Hepatocyte (in vitro differentiated cells): ENCODE results near the gene TLR10. TPM values are rescaled to one million over a fixed set of nuclear protein-coding genes. Genes with fewer than 3 reads are reported as not detected.

ENCODE experiments used
- DNase-seq: peaks from one replicate; pipeline ENCODE4 v3.0.0-alpha.2; 2016; ENCODE audit warnings: low spot score
- H2AFZ ChIP-seq: fragments of 200-600 bp; sonication (generic); 2 replicates; pipeline ENCODE4 v1.6.0; 2016; ENCODE audit warnings: antibody characterized with exemption, mild to moderate bottlenecking
- H3K27ac ChIP-seq: fragments of 200-600 bp; sonication (generic); 2 replicates; pipeline ENCODE4 v1.5.1; 2016; ENCODE audit warnings: mild to moderate bottlenecking
- H3K27me3 ChIP-seq: fragments of 200-600 bp; sonication (generic); 2 replicates; pipeline ENCODE4 v1.6.1; 2016
- H3K36me3 ChIP-seq: fragments of 200-600 bp; sonication (generic); replicated peaks from 2 replicates; pipeline ENCODE4 v1.5.1; 2016; ENCODE audit warnings: low read depth; ENCODE audit not compliant: insufficient read depth
- H3K4me1 ChIP-seq: fragments of 200-600 bp; sonication (generic); 2 replicates; pipeline ENCODE4 v1.5.1; 2016; ENCODE audit warnings: mild to moderate bottlenecking, moderate library complexity; ENCODE audit not compliant: insufficient read depth
- H3K4me2 ChIP-seq: fragments of 200-600 bp; sonication (generic); 2 replicates; pipeline ENCODE4 v1.6.0; 2016
- H3K4me3 ChIP-seq: fragments of 200-600 bp; sonication (generic); 2 replicates; pipeline ENCODE4 v1.5.1; 2016; ENCODE audit warnings: mild to moderate bottlenecking
- H3K79me2 ChIP-seq: fragments of 200-600 bp; sonication (generic); 2 replicates; pipeline ENCODE4 v1.6.0; 2017; ENCODE audit warnings: mild to moderate bottlenecking
- H3K9me2 ChIP-seq: fragments of 200-600 bp; sonication (generic); replicated peaks from 2 replicates; pipeline ENCODE4 v1.6.0; 2017; ENCODE audit warnings: mild to moderate bottlenecking; ENCODE audit not compliant: insufficient read depth
- H3K9me3 ChIP-seq: fragments of 200-600 bp; sonication (generic); 2 replicates; pipeline ENCODE4 v1.5.1; 2016; ENCODE audit warnings: low read depth, mild to moderate bottlenecking
- H4K20me1 ChIP-seq: fragments of 200-600 bp; sonication (generic); 2 replicates; pipeline ENCODE4 v1.6.0; 2016; ENCODE audit warnings: mild to moderate bottlenecking; ENCODE audit not compliant: insufficient read depth, poor library complexity, severe bottlenecking
- EZH2 ChIP-seq: fragments of 200-600 bp; sonication (generic); IDR thresholded peaks from 2 replicates; pipeline ENCODE4 v1.6.1; 2016; ENCODE audit warnings: antibody characterized with exemption, mild to moderate bottlenecking, borderline replicate concordance
- EZH2phosphoT487 ChIP-seq: fragments of 200-600 bp; sonication (generic); IDR thresholded peaks from one replicate; pipeline ENCODE4 v1.6.1; 2018; ENCODE audit warnings: antibody characterized with exemption, mild to moderate bottlenecking, low read depth, moderate library complexity; ENCODE audit not compliant: unreplicated experiment, severe bottlenecking
- WGBS: methylation state at CpG from one replicate; pipeline ENCODE4 v1.1.6; 2016; ENCODE audit warnings: low lambda C conversion rate; ENCODE audit errors: missing lambda C conversion rate; 5-methylcytosine and 5-hydroxymethylcytosine counted together
- polyA plus RNA-seq: library from polyadenylated mRNA; unstranded; fragments of >200 nt; fragmentation: Nextera tagmentation; extraction: Ambion mirVana; gene quantifications from 2 replicates; pipeline ENCODE4 v1.2.1, GENCODE V29; 2016
- total RNA-seq: library from RNA; depleted of rRNA; stranded (reverse); fragments of >200 nt; gene quantifications from 2 replicates; pipeline ENCODE4 v1.2.3, GENCODE V29; 2014
- TF ChIP-seq, protein P1 (sequence below): fragments of 200-600 bp; sonication (generic); IDR thresholded peaks from 2 replicates; pipeline ENCODE4 v1.5.1; 2016; ENCODE audit warnings: antibody characterized with exemption, mild to moderate bottlenecking; ENCODE audit not compliant: poor library complexity

Gene TLR10
- total and polyA plus RNA-seq, 2 experiments from 2014 or later = not detected

- TF ChIP-seq EZH2 (no peak), EZH2phosphoT487 (no peak)
- TF ChIP-seq, protein P1, sequence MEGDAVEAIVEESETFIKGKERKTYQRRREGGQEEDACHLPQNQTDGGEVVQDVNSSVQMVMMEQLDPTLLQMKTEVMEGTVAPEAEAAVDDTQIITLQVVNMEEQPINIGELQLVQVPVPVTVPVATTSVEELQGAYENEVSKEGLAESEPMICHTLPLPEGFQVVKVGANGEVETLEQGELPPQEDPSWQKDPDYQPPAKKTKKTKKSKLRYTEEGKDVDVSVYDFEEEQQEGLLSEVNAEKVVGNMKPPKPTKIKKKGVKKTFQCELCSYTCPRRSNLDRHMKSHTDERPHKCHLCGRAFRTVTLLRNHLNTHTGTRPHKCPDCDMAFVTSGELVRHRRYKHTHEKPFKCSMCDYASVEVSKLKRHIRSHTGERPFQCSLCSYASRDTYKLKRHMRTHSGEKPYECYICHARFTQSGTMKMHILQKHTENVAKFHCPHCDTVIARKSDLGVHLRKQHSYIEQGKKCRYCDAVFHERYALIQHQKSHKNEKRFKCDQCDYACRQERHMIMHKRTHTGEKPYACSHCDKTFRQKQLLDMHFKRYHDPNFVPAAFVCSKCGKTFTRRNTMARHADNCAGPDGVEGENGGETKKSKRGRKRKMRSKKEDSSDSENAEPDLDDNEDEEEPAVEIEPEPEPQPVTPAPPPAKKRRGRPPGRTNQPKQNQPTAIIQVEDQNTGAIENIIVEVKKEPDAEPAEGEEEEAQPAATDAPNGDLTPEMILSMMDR = no peak
- no peaks in the 10 kb centered on the region for H3K79me2 ChIP-seq
- 92% methylated on average over 2 of the region's 2 CpGs for WGBS
- H3K4me3 ChIP-seq = no peak overlapping the region
- H2AFZ ChIP-seq = no peak overlapping the region
- no peaks in the 10 kb centered on the region for H3K9me2 ChIP-seq
- no peaks in the 10 kb centered on the region for H3K9me3 ChIP-seq
- no peaks in the 10 kb centered on the region for H3K27me3 ChIP-seq
- H3K27ac ChIP-seq = no peak overlapping the region
- DNase-seq = no peak
- H3K4me2 ChIP-seq = no peak overlapping the region
- no peaks in the 10 kb centered on the region for H4K20me1 ChIP-seq
- no peaks in the 10 kb centered on the region for H3K4me1 ChIP-seq
- H3K36me3 ChIP-seq = no peaks in the 10 kb centered on the region
Observed at GRCh38 chr4:38791010-38791409, 8.2 kb upstream of the TLR10 start.

- Histone ChIP-seq H3K4me3 (no peak overlapping the region), H2AFZ (no peak overlapping the region), H4K20me1 (no peaks in the 10 kb centered on the region), H3K4me2 (no peak overlapping the region), H3K36me3 (no peaks in the 10 kb centered on the region), H3K9me3 (no peaks in the 10 kb centered on the region), H3K79me2 (no peaks in the 10 kb centered on the region), H3K4me1 (no peaks in the 10 kb centered on the region), H3K27ac (no peak overlapping the region), H3K9me2 (no peaks in the 10 kb centered on the region), H3K27me3 (no peaks in the 10 kb centered on the region)
- 84% methylated on average over 1 of the region's 1 CpG for WGBS
- no peak for DNase-seq
- TF ChIP-seq, protein P1 = no peak
- TF ChIP-seq EZH2phosphoT487 (no peak), EZH2 (no peak)
Observed at GRCh38 chr4:38788317-38788716, 5.5 kb upstream of the TLR10 start.

DNA sequence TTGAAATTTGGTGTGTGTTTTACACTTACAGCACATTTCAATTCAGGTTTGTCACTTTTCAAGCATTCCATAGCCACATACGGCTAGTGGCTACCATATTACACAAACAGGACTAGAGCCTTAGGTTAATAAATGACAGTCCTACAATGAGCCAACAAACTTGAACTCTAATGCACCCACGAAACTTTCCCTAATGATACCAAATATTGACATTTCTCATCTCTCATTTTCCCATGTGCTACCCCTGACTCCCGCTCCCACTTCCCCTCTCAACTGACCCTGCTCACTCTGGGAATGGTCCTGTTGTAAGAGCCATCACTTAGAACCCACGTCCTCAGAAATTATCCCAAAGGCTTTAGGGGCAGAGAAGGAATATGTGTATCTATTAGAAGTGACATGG lies 4.9 kb upstream of the TLR10 start:
- H2AFZ ChIP-seq = no peak overlapping the region
- no peaks in the 10 kb centered on the region for H3K36me3 ChIP-seq
- no peak overlapping the region for H3K27ac ChIP-seq
- H3K27me3 ChIP-seq = no peaks in the 10 kb centered on the region
- H3K9me2 ChIP-seq = no peaks in the 10 kb centered on the region
- DNase-seq = no peak
- H3K4me2 ChIP-seq = no peak overlapping the region
- no peak overlapping the region for H3K4me3 ChIP-seq
- 52% methylated on average over 4 of the region's 4 CpGs for WGBS
- H3K79me2 ChIP-seq = no peaks in the 10 kb centered on the region
- TF ChIP-seq EZH2phosphoT487 (no peak), EZH2 (no peak)
- TF ChIP-seq, protein P1 = no peak
- H3K4me1 ChIP-seq = no peaks in the 10 kb centered on the region
- no peaks in the 10 kb centered on the region for H4K20me1 ChIP-seq
- H3K9me3 ChIP-seq = no peaks in the 10 kb centered on the region

- DNase-seq = no peak
- H2AFZ ChIP-seq = no peak overlapping the region
- 95% methylated on average over 8 of the region's 8 CpGs for WGBS
- H3K9me3 ChIP-seq = no peaks in the 10 kb centered on the region
- no peaks in the 10 kb centered on the region for H4K20me1 ChIP-seq
- no peak overlapping the region for H3K27ac ChIP-seq
- H3K4me3 ChIP-seq = no peak overlapping the region
- H3K9me2 ChIP-seq = no peaks in the 10 kb centered on the region
- H3K27me3 ChIP-seq = no peaks in the 10 kb centered on the region
- TF ChIP-seq EZH2phosphoT487 (no peak), EZH2 (no peak)
- H3K4me1 ChIP-seq = no peaks in the 10 kb centered on the region
- no peak overlapping the region for H3K4me2 ChIP-seq
- no peaks in the 10 kb centered on the region for H3K79me2 ChIP-seq
- H3K36me3 ChIP-seq = no peaks in the 10 kb centered on the region
Observed at GRCh38 chr4:38785901-38786402, 3.2 kb upstream of the TLR10 start.
